Kidney capillary endothelial cell (primary cell): ENCODE data around the gene MAGEA9B.
"Not testable (repeated sequence)": the region's sequence is repeated elsewhere in the genome, so short reads cannot be mapped to it uniquely, and the experiment has no call there.

Experiments used
- DNase-seq: peaks from one replicate; pipeline ENCODE4 v3.0.0-alpha.2; 2018; ENCODE audit warnings: low spot score

MAGEA9B gene

GRCh38 chrX:149534926-149535602 is 52.2 kb downstream of the MAGEA9B start:
- not testable (repeated sequence) for DNase-seq

- not testable (repeated sequence) for DNase-seq
Observed at GRCh38 chrX:149533999-149534398, 53.3 kb downstream of the MAGEA9B start.

GRCh38 chrX:149532868-149533267 is 54.4 kb downstream of the MAGEA9B start:
- DNase-seq, result not testable (repeated sequence)
